Measurements from ENCODE around the gene SRP54. TPM values are rescaled to one million over a fixed set of nuclear protein-coding genes. Genes with fewer than 3 reads are reported as not detected.
A peak's percentile ranks its signal among the peaks of the same experiment; 100 is the strongest.

The SRP54 gene
- total and polyA plus RNA-seq, 2 of the 13 experiments (the other 11 are each of a cell fraction or from before 2014, with no cell fraction given): 42.2 to 207 TPM

- TF ChIP-seq ZNF572 (CRISPR knock-in tag; IDR thresholded peaks at IDR 0.05): no peak
- no peak for TF ChIP-seq MLX (CRISPR knock-in tag; IDR thresholded peaks at IDR 0.05)
- no peak for TF ChIP-seq ZNF20 (CRISPR knock-in tag; IDR thresholded peaks at IDR 0.05)
- no peak for TF ChIP-seq MBNL3 (CRISPR knock-in tag; conservative IDR thresholded peaks at IDR 0.05)
- TF ChIP-seq NR0B2 (CRISPR knock-in tag; IDR thresholded peaks at IDR 0.05): no peak
- TF ChIP-seq SAFB2 (CRISPR knock-in tag; IDR thresholded peaks at IDR 0.05; ENCODE audit: borderline replicate concordance, low read depth): no peak
- no peak for TF ChIP-seq RAD51 (IDR thresholded peaks at IDR 0.05; ENCODE audit: borderline replicate concordance)
- TF ChIP-seq ZNF777 (CRISPR knock-in tag; IDR thresholded peaks at IDR 0.05): peak; percentile 53
- no peak for TF ChIP-seq ZBTB37 (CRISPR knock-in tag; IDR thresholded peaks at IDR 0.05)
- TF ChIP-seq ZNF567 (CRISPR knock-in tag; IDR thresholded peaks at IDR 0.05; ENCODE audit: borderline replicate concordance): no peak
- TF ChIP-seq THYN1 (CRISPR knock-in tag; IDR thresholded peaks at IDR 0.05; ENCODE audit: borderline replicate concordance, low read depth): no peak
- no peak for TF ChIP-seq ZMAT3 (CRISPR knock-in tag; conservative IDR thresholded peaks at IDR 0.05)
- no peak for TF ChIP-seq ZNF772 (CRISPR knock-in tag; IDR thresholded peaks at IDR 0.05)
- no peak for TF ChIP-seq MBD4 (IDR thresholded peaks at IDR 0.05; ENCODE audit: borderline replicate concordance, low read length)
- TF ChIP-seq ZNF326 (CRISPR knock-in tag; IDR thresholded peaks at IDR 0.05; ENCODE audit: borderline replicate concordance): peak; percentile 41; the same call in 1 of the 2 replicates
- no peak for TF ChIP-seq JARID2 (CRISPR knock-in tag; IDR thresholded peaks at IDR 0.05; ENCODE audit: insufficient replicate concordance)
- TF ChIP-seq ZBTB10 (CRISPR knock-in tag; IDR thresholded peaks at IDR 0.05; ENCODE audit: borderline replicate concordance): 0 out of 2 replicates have a peak, but pooled peaks have one; percentile 20
- TF ChIP-seq HOXA5 (CRISPR knock-in tag; IDR thresholded peaks at IDR 0.05): peak; percentile 21; the same call in 1 of the 2 replicates
- no peak for TF ChIP-seq NCOA1 (CRISPR knock-in tag; IDR thresholded peaks at IDR 0.05)
- TF ChIP-seq HOXA3 (CRISPR knock-in tag; IDR thresholded peaks at IDR 0.05): no peak
- TF ChIP-seq ZNF274 (CRISPR knock-in tag; IDR thresholded peaks at IDR 0.05): no peak
- TF ChIP-seq MXD3 (CRISPR knock-in tag; IDR thresholded peaks at IDR 0.05): no peak
- TF ChIP-seq HNRNPUL1 (IDR thresholded peaks at IDR 0.05; ENCODE audit: low read depth, low read length): no peak
These were observed 2.4 kb upstream of the SRP54 start (continued) for GRCh38 chr14:34980337-34980900.
